Sigmoid colon (tissue), 7 donors: Measurements from ENCODE around the gene EDC4. TPM values are rescaled to one million over a fixed set of nuclear protein-coding genes. Genes with fewer than 3 reads are reported as not detected.

Source experiments
- DNase-seq: peaks from one replicate; pipeline ENCODE4 v3.0.0-alpha.2; 2019
- H3K27ac ChIP-seq, 4 donors: fragments of 200-600 bp; sonication (generic); one replicate each; pipeline ENCODE4 v1.5.1; 2016 to 2019; ENCODE audit warnings: mild to moderate bottlenecking in 1 of 4
- H3K27me3 ChIP-seq, 3 donors: fragments of 200-600 bp; sonication (generic); one replicate each; pipeline ENCODE4 v1.5.1; 2019; ENCODE audit warnings: mild to moderate bottlenecking in 1 of 3
- H3K36me3 ChIP-seq, 4 donors: fragments of 200-600 bp; sonication (generic); one replicate each; pipeline ENCODE4 v1.5.1; 2016 to 2019
- H3K4me1 ChIP-seq, 4 donors: fragments of 200-600 bp; sonication (generic); one replicate each; pipeline ENCODE4 v1.5.1; 2017 to 2019
- H3K4me3 ChIP-seq, 4 donors: fragments of 200-600 bp; sonication (generic); one replicate each; pipeline ENCODE4 v1.5.1; 2017 to 2019; ENCODE audit warnings: mild to moderate bottlenecking in 2 of 4, moderate library complexity in 1 of 4
- H3K9me3 ChIP-seq, 4 donors: fragments of 200-600 bp in 3 of 4; sonication (generic) in 3 of 4; one replicate each; pipeline versions ENCODE4 v1.5.1 to v1.6.1; 2013 to 2019
- CTCF ChIP-seq, 4 experiments: fragments of 450-650 bp in 3 of 4; fragments of 200-600 bp in 1 of 4; IDR thresholded peaks; one replicate each; pipeline ENCODE4 v1.5.1; 2016 to 2019; ENCODE audit warnings: antibody characterized with exemption in 4 of 4, mild to moderate bottlenecking in 3 of 4, moderate library complexity in 2 of 4
- EP300 ChIP-seq, 4 donors: sonication (generic); formaldehyde crosslinking; IDR thresholded peaks; one replicate each; pipeline ENCODE4 v1.6.1; 2017; ENCODE audit warnings: antibody characterized with exemption in 4 of 4
- POLR2A ChIP-seq, 2 donors: fragments of 450-650 bp; IDR thresholded peaks; one replicate each; pipeline ENCODE4 v1.6.1; 2016; ENCODE audit warnings: antibody characterized with exemption in 2 of 2, mild to moderate bottlenecking in 2 of 2, moderate library complexity in 2 of 2
- POLR2AphosphoS5 ChIP-seq, 4 donors: sonication (generic); formaldehyde crosslinking; IDR thresholded peaks; one replicate each; pipeline ENCODE4 v1.6.1; 2017; ENCODE audit warnings: antibody characterized with exemption in 4 of 4
- WGBS, 2 donors: extraction: QIAGEN DNeasy Blood & Tissue Kit; methylation state at CpG; one replicate each; pipeline ENCODE4 v1.1.7; 2013; 5-methylcytosine and 5-hydroxymethylcytosine counted together
- intact Hi-C: fragments of 100-400 bp; cut with DNase I; formaldehyde crosslinking; loops from one replicate; pipeline ENCODE4 v1.15.1; 2023
- polyA plus RNA-seq, 3 donors: library from polyadenylated mRNA; stranded (reverse); fragments of 200-250 nt; gene quantifications; one replicate each; pipeline ENCODE4 v1.2.3, GENCODE V29; 2013
- total RNA-seq, 4 donors: library from RNA; depleted of rRNA; stranded (reverse); fragments of >200 nt; gene quantifications; one replicate each; pipeline ENCODE4 v1.1.0, GENCODE V29; 2016
- donor health status: healthy with polysubstance abuse.
- donor health status: Bipolar disorder and iron deficiency.
- donor health status: healthy.

Gene EDC4
- total and polyA plus RNA-seq, 7 donors, result 24.5 to 48.9 (median 33.5) TPM

GRCh38 chr16:67915831-67916723 lies 43.2 kb downstream of the EDC4 start:
- 73 to 85% methylated on average over 7 of the region's 7 CpGs for WGBS, 2 donors
- no peaks in the 10 kb centered on the region for H3K9me3 ChIP-seq
- H3K36me3 ChIP-seq, result peaks cover 0 to 37% (median 2%) of the 10 kb centered on the region in 4 donors
- no peaks in the 10 kb centered on the region for H3K27me3 ChIP-seq
- H3K4me3 ChIP-seq, result no peak overlapping the region
- peak overlapping the region in 2 of 4 donors; percentile 73 for H3K27ac ChIP-seq
- peaks cover 0 to 43% (median 33%) of the 10 kb centered on the region in 4 donors for H3K4me1 ChIP-seq
- TF ChIP-seq POLR2AphosphoS5 (IDR thresholded peaks at IDR 0.05) (no peak), CTCF (IDR thresholded peaks at IDR 0.05) (no peak), POLR2A (IDR thresholded peaks at IDR 0.05) (no peak), EP300 (IDR thresholded peaks at IDR 0.05) (no peak)
- intact Hi-C loops, result no loop called here
- DNase-seq, result no peak

GRCh38 chr16:67917140-67917851 lies 44.4 kb downstream of the EDC4 start:
- H3K27ac ChIP-seq, result peak overlapping the region; percentile 41 to 75 (median 73)
- WGBS, 2 donors, result 80 to 85% methylated on average over 6 of the region's 6 CpGs
- peaks cover 0 to 43% (median 32%) of the 10 kb centered on the region in 4 donors for H3K4me1 ChIP-seq

GRCh38 chr16:67917852-67918236 lies 45.0 kb downstream of the EDC4 start:
- no peaks in the 10 kb centered on the region for H3K27me3 ChIP-seq
- intact Hi-C loops, result no loop called here
- peaks cover 0 to 43% (median 32%) of the 10 kb centered on the region in 4 donors for H3K4me1 ChIP-seq
- H3K4me3 ChIP-seq, result no peak overlapping the region
- TF ChIP-seq POLR2A (IDR thresholded peaks at IDR 0.05), result no peak
- no peak for TF ChIP-seq EP300 (IDR thresholded peaks at IDR 0.05)
- no peak for TF ChIP-seq POLR2AphosphoS5 (IDR thresholded peaks at IDR 0.05)
- TF ChIP-seq CTCF (IDR thresholded peaks at IDR 0.05), result no peak
- peak overlapping the region; percentile 41 to 75 (median 73) for H3K27ac ChIP-seq
- 87 to 92% methylated on average over 4 of the region's 4 CpGs for WGBS, 2 donors
- DNase-seq, result no peak
- H3K36me3 ChIP-seq, result peaks cover 0 to 22% (median 1%) of the 10 kb centered on the region in 4 donors
- no peaks in the 10 kb centered on the region for H3K9me3 ChIP-seq

More at GRCh38 chr16:67917140-67917851, 44.4 kb downstream of the EDC4 start:
- H3K27me3 ChIP-seq, result no peaks in the 10 kb centered on the region
- TF ChIP-seq POLR2AphosphoS5 (IDR thresholded peaks at IDR 0.05) (no peak), CTCF (IDR thresholded peaks at IDR 0.05) (no peak), EP300 (IDR thresholded peaks at IDR 0.05) (no peak), POLR2A (IDR thresholded peaks at IDR 0.05) (no peak)
- intact Hi-C loops, result no loop called here
- H3K36me3 ChIP-seq, result peaks cover 0 to 24% (median 1%) of the 10 kb centered on the region in 4 donors
- no peaks in the 10 kb centered on the region for H3K9me3 ChIP-seq
- no peak for DNase-seq
- H3K4me3 ChIP-seq, result no peak overlapping the region

- Histone ChIP-seq H3K9me3 (no peaks in the 10 kb centered on the region), H3K27me3 (no peaks in the 10 kb centered on the region), H3K4me1 (peaks cover 0 to 55% (median 38%) of the 10 kb centered on the region in 4 donors), H3K4me3 (no peak overlapping the region), H3K27ac (peak overlapping the region in 2 of 4 donors; percentile 29 to 43), H3K36me3 (peaks cover 0 to 24% (median 3%) of the 10 kb centered on the region in 4 donors)
- TF ChIP-seq EP300 (IDR thresholded peaks at IDR 0.05), result no peak
- no peak for TF ChIP-seq CTCF (IDR thresholded peaks at IDR 0.05)
- no peak for TF ChIP-seq POLR2AphosphoS5 (IDR thresholded peaks at IDR 0.05)
- no peak for TF ChIP-seq POLR2A (IDR thresholded peaks at IDR 0.05)
- 86 to 91% methylated on average over 6 of the region's 6 CpGs for WGBS, 2 donors
- intact Hi-C loops, result no loop called here
- DNase-seq, result no peak
These were observed 46.9 kb downstream of the EDC4 start for GRCh38 chr16:67919622-67920221.
